Endothelial cell of umbilical vein (primary cell): ENCODE results near the gene SETBP1. TPM values are rescaled to one million over a fixed set of nuclear protein-coding genes. Genes with fewer than 3 reads are reported as not detected.

Experiments
- BruUV-seq: library from RNA; stranded (reverse); fragments of 400-500 nt; replicated peaks from 2 replicates; lab custom pipeline; 2021; lab: Mats Ljungman, UMichigan
- CTCF ChIA-PET: fragments of 300-600, 350-600 bp; sonication (Branson Sonifier 250); formaldehyde crosslinking; loops from one replicate; lab custom pipeline; 2021; ENCODE audit warnings: antibody characterized with exemption, inconsistent platforms; lab: Charles Lee
- POLR2A ChIA-PET: fragments of 300-600, 350-600 bp; sonication (Branson Sonifier 250); formaldehyde crosslinking; loops from one replicate; lab custom pipeline; 2021; ENCODE audit warnings: antibody characterized with exemption, inconsistent platforms; lab: Charles Lee
- DNase-seq: peaks from one replicate; pipeline ENCODE4 v3.0.0-alpha.2; 2011; ENCODE audit warnings: low read depth, low spot score
- FAIRE-seq: peaks from 2 replicates; lab custom pipeline; 2011; peaks lifted over from hg19 to GRCh38; lab: Jason Lieb, UNC
- H2AFZ ChIP-seq: 2 replicates; pipeline ENCODE4 v1.6.0; 2012; ENCODE audit warnings: low read depth, low read length, control low read depth, inconsistent platforms
- H3K27ac ChIP-seq: 2 replicates; pipeline ENCODE4 v1.5.1; 2011; ENCODE audit warnings: low read depth, mild to moderate bottlenecking, control low read depth, low read length, moderate library complexity; ENCODE audit not compliant: insufficient read depth
- H3K27me3 ChIP-seq, 2 experiments: 2 replicates each; pipeline versions ENCODE4 v1.6.0 to v1.6.1; 2011; ENCODE audit warnings: low read length in 2 of 2, mixed read lengths in 1 of 2; ENCODE audit not compliant: control insufficient read depth in 2 of 2, insufficient read depth in 2 of 2
- H3K36me3 ChIP-seq, 2 experiments: 2 replicates in 1 of 2; 3 replicates in 1 of 2; pipeline ENCODE4 v1.5.1; 2011; ENCODE audit warnings: low read length in 2 of 2, mild to moderate bottlenecking in 1 of 2, moderate library complexity in 1 of 2; ENCODE audit not compliant: control insufficient read depth in 2 of 2, insufficient read depth in 2 of 2; ENCODE audit errors: extremely low read depth in 1 of 2
- H3K4me1 ChIP-seq: 3 replicates; pipeline ENCODE4 v1.5.1; 2011; ENCODE audit warnings: mild to moderate bottlenecking, low read length; ENCODE audit not compliant: control insufficient read depth, insufficient read depth; ENCODE audit errors: extremely low read depth
- H3K4me2 ChIP-seq: 2 replicates; pipeline ENCODE4 v1.6.1; 2011; ENCODE audit warnings: low read length, control low read depth, mixed read lengths; ENCODE audit not compliant: insufficient read depth
- H3K4me3 ChIP-seq, 3 experiments: fragments of 200-600 bp in 1 of 3; sonication (generic), shearing (Covaris generic) in 1 of 3; replicated peaks in 1 of 3; 2 replicates each; pipeline ENCODE4 v1.5.1; 2011 to 2016; ENCODE audit warnings: control low read depth in 3 of 3, low read length in 3 of 3, mild to moderate bottlenecking in 2 of 3, inconsistent platforms in 1 of 3, low read depth in 1 of 3, moderate library complexity in 1 of 3; ENCODE audit not compliant: insufficient read depth in 1 of 3
- H3K79me2 ChIP-seq: 2 replicates; pipeline ENCODE4 v1.6.0; 2012; ENCODE audit warnings: low read length, inconsistent platforms; ENCODE audit not compliant: control insufficient read depth, insufficient read depth
- H3K9ac ChIP-seq: replicated peaks from 2 replicates; pipeline ENCODE3; 2011; ENCODE audit warnings: low read length, control low read depth; ENCODE audit not compliant: insufficient read depth; ENCODE audit errors: extremely low read depth
- H3K9me1 ChIP-seq: replicated peaks from 3 replicates; pipeline ENCODE4 v1.6.0; 2011; ENCODE audit warnings: mild to moderate bottlenecking, low read length; ENCODE audit not compliant: control insufficient read depth, insufficient read depth; ENCODE audit errors: extremely low read depth
- H3K9me3 ChIP-seq: replicated peaks from 2 replicates; pipeline ENCODE4 v1.5.1; 2012; ENCODE audit warnings: low read length, inconsistent platforms; ENCODE audit not compliant: control insufficient read depth, insufficient read depth
- H4K20me1 ChIP-seq: replicated peaks from 2 replicates; pipeline ENCODE3; 2011; ENCODE audit warnings: mild to moderate bottlenecking, low read length; ENCODE audit not compliant: control insufficient read depth, insufficient read depth; ENCODE audit errors: extremely low read depth
- CTCF ChIP-seq, 2 donors: IDR thresholded peaks; 1 replicate in 1 of 2; 2 replicates in 1 of 2; pipeline ENCODE4 v1.5.1; 2011; ENCODE audit warnings: low read length in 2 of 2, mild to moderate bottlenecking in 2 of 2, moderate library complexity in 2 of 2, control low read depth in 1 of 2, inconsistent platforms in 1 of 2, low read depth in 1 of 2; ENCODE audit not compliant: insufficient read depth in 1 of 2; ENCODE audit errors: extremely low read depth in 1 of 2
- EZH2 ChIP-seq: IDR thresholded peaks from 2 replicates; pipeline ENCODE4 v1.6.1; 2012; ENCODE audit warnings: borderline replicate concordance, low read depth, mild to moderate bottlenecking, moderate library complexity, low read length, inconsistent platforms; ENCODE audit not compliant: severe bottlenecking
- FOS ChIP-seq: IDR thresholded peaks from 2 replicates; pipeline ENCODE4 v1.6.1; 2011; ENCODE audit warnings: mild to moderate bottlenecking, low read length, moderate library complexity, borderline replicate concordance; ENCODE audit not compliant: insufficient read depth
- GATA2 ChIP-seq: IDR thresholded peaks from 2 replicates; pipeline ENCODE4 v1.7.0; 2011; ENCODE audit warnings: low read depth, mild to moderate bottlenecking, moderate library complexity, mixed read lengths, low read length; ENCODE audit not compliant: insufficient read length, insufficient read depth
- JUN ChIP-seq: IDR thresholded peaks from 2 replicates; pipeline ENCODE4 v1.6.1; 2011; ENCODE audit warnings: borderline replicate concordance, low read depth; ENCODE audit not compliant: insufficient read length, insufficient read depth
- MAX ChIP-seq: IDR thresholded peaks from 2 replicates; pipeline ENCODE4 v1.6.1; 2011; ENCODE audit not compliant: insufficient read depth, insufficient read length
- MYC ChIP-seq: IDR thresholded peaks from one replicate; pipeline ENCODE4 v1.6.1; 2011; ENCODE audit warnings: mild to moderate bottlenecking, low read depth, low read length
- POLR2A ChIP-seq: IDR thresholded peaks from 2 replicates; pipeline ENCODE4 v1.6.1; 2012; ENCODE audit warnings: low read depth, mild to moderate bottlenecking, control low read depth, low read length
- POLR2AphosphoS5 ChIP-seq: IDR thresholded peaks from 2 replicates; pipeline ENCODE4 v1.6.1; 2012; ENCODE audit warnings: low read depth, mild to moderate bottlenecking, control low read depth, low read length, moderate library complexity; ENCODE audit not compliant: insufficient read depth
- dilution Hi-C: fragments of 300-500 bp; cut with MboI; formaldehyde crosslinking; loops from one replicate; pipeline ENCODE4 v1.15.0; 2019; ENCODE audit warnings: low sequenced_read_pairs; ENCODE audit not compliant: extremely low pct_ligation_motif_present
- intact Hi-C: fragments of 100-400 bp; cut with micrococcal nuclease; formaldehyde crosslinking; loops from one replicate; pipeline ENCODE4 v1.10.0; 2022
- polyA plus RNA-seq, 4 experiments: library from polyadenylated mRNA; depleted of rRNA in 3 of 4; stranded (reverse) in 3 of 4; unstranded in 1 of 4; fragments of >200 nt; gene quantifications; 2 replicates each; pipeline versions ENCODE4 v1.2.1 to v1.2.3, GENCODE V29; 2011 to 2012; ENCODE audit warnings: missing spikeins in 1 of 4
- total RNA-seq: library from RNA; stranded (reverse); gene quantifications from 2 replicates; pipeline ENCODE4 v1.2.3, GENCODE V29; 2021

Gene SETBP1
- total and polyA plus RNA-seq, 2 donors (not counting 3 experiments of a cell fraction or from before 2014, with no cell fraction given): 0.76 to 3.1 TPM

DNA sequence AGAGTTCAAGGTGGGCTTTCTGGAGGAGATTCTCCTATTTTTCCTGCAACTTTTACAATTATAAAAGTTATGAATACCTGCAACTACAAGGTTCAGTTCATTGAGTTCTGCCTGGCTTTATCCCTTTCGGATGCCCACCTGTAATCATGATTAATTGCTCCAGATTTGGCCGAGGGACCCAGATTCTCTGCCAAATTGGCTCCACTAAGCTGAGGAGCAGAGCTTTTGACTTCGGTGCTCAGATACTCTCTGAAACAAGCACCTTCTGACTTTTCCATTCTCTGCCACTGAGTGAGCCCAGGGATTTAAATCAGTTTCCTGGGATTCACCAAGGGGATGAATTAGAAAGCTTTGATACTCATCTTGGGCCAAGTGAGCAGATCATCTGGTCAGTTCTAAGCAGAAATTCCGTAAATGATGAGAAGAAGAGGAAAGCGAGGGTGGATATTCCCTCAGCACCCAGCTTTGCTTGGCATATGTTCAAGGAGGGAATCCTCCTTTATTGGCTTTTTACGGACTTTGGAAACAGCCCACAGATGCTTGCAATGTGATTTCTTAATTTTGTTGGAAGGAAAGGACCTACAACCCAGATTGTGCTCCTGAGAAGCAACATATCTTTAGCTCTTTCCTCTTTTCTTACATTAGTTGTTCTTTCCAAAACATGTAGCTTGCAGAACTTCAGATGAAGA is 179.2 kb downstream of the SETBP1 start:
- TF ChIP-seq POLR2A: no peak
- no peak for TF ChIP-seq CTCF (IDR thresholded peaks at IDR 0.05; ENCODE audit: extremely low read depth in 1 of 2, insufficient read depth in 1 of 2, low read depth in 1 of 2, low read length in 2 of 2)
- no peak for TF ChIP-seq EZH2
- TF ChIP-seq MYC: no peak
- ChIA-PET CTCF (no interaction called here), POLR2A (no interaction called here)
- no peak for DNase-seq
- no peak for FAIRE-seq
- Histone ChIP-seq H3K36me3 (no peaks in the 10 kb centered on the region), H3K9me1 (no peaks in the 10 kb centered on the region), H3K27me3 (no peaks in the 10 kb centered on the region), H3K4me2 (no peak overlapping the region), H3K27ac (no peak overlapping the region), H2AFZ (no peak overlapping the region), H3K79me2 (no peaks in the 10 kb centered on the region), H4K20me1 (no peaks in the 10 kb centered on the region), H3K4me3 (no peak overlapping the region), H3K4me1 (no peaks in the 10 kb centered on the region), H3K9ac (no peak overlapping the region), H3K9me3 (no peaks in the 10 kb centered on the region)
- BruUV-seq: no TSS peak
- dilution Hi-C loops (no loop called here), intact Hi-C loops (no loop called here)

GRCh38 chr18:44862112-44862511 is 181.4 kb downstream of the SETBP1 start:
- Histone ChIP-seq H4K20me1 (no peaks in the 10 kb centered on the region), H3K79me2 (no peaks in the 10 kb centered on the region), H3K4me2 (no peak overlapping the region), H3K36me3 (no peaks in the 10 kb centered on the region), H3K27ac (no peak overlapping the region), H3K4me3 (no peak overlapping the region), H3K9ac (no peak overlapping the region), H3K27me3 (no peaks in the 10 kb centered on the region), H3K9me1 (no peaks in the 10 kb centered on the region), H3K9me3 (no peaks in the 10 kb centered on the region), H2AFZ (no peak overlapping the region), H3K4me1 (no peaks in the 10 kb centered on the region)
- ChIA-PET POLR2A (no interaction called here), CTCF (no interaction called here)
- FAIRE-seq (no peak), DNase-seq (no peak)
- intact Hi-C loops: no loop called here
- TF ChIP-seq MYC: no peak
- no peak for TF ChIP-seq JUN
- no peak for TF ChIP-seq POLR2A
- TF ChIP-seq CTCF (IDR thresholded peaks at IDR 0.05; ENCODE audit: extremely low read depth in 1 of 2, insufficient read depth in 1 of 2, low read depth in 1 of 2, low read length in 2 of 2): no peak
- TF ChIP-seq FOS: no peak
- TF ChIP-seq POLR2AphosphoS5: no peak
- TF ChIP-seq EZH2: no peak
- TF ChIP-seq GATA2: no peak
- TF ChIP-seq MAX: no peak
- dilution Hi-C loops: no loop called here
- BruUV-seq: no TSS peak
